Naive thymus-derived CD4-positive, alpha-beta T cell (primary cell): ENCODE data around the gene GAMT. TPM values are rescaled to one million over a fixed set of nuclear protein-coding genes. Genes with fewer than 3 reads are reported as not detected.

Source experiments
- ATAC-seq: fragments of 150-1000 bp; cut with Tn5 transposase; 2 replicates; pipeline ENCODE4 v1.10.0; 2021; ENCODE audit warnings: mild to moderate bottlenecking, moderate library complexity
- CTCF ChIA-PET: fragments of 350-600 bp; sonication (Branson Sonifier 250); formaldehyde crosslinking; loops from one replicate; lab custom pipeline; 2021; ENCODE audit warnings: antibody characterized with exemption; lab: Charles Lee
- POLR2A ChIA-PET: fragments of 350-600 bp; sonication (Branson Sonifier 250); formaldehyde crosslinking; loops from one replicate; lab custom pipeline; 2021; ENCODE audit warnings: antibody characterized with exemption, inconsistent platforms; lab: Charles Lee
- DNase-seq, 9 donors: peaks; one replicate each; pipeline versions ENCODE4 v3.0.0 to v3.0.0-alpha.2; 2020 to 2022; ENCODE audit warnings: mixed read lengths in 1 of 9
- H3K27ac ChIP-seq: one replicate; pipeline ENCODE4 v1.7.0; 2013; ENCODE audit warnings: mild to moderate bottlenecking, low read depth, low read length, moderate library complexity
- H3K27me3 ChIP-seq, 2 donors: one replicate each; pipeline ENCODE4 v1.7.0; 2013; ENCODE audit warnings: low read length in 2 of 2, mild to moderate bottlenecking in 2 of 2, moderate library complexity in 2 of 2; ENCODE audit not compliant: control insufficient read depth in 2 of 2, insufficient read depth in 2 of 2
- H3K36me3 ChIP-seq, 3 experiments: 1 replicate in 2 of 3; 2 replicates in 1 of 3; pipeline ENCODE4 v1.7.0; 2013; ENCODE audit warnings: low read length in 3 of 3, mild to moderate bottlenecking in 3 of 3, moderate library complexity in 1 of 3; ENCODE audit not compliant: insufficient read depth in 3 of 3, control insufficient read depth in 2 of 3
- H3K4me1 ChIP-seq, 2 donors: one replicate each; pipeline ENCODE4 v1.7.0; 2013; ENCODE audit warnings: low read length in 2 of 2, mild to moderate bottlenecking in 2 of 2, moderate library complexity in 1 of 2; ENCODE audit not compliant: control insufficient read depth in 2 of 2, insufficient read depth in 2 of 2
- H3K4me3 ChIP-seq: 2 replicates; pipeline ENCODE4 v1.7.0; 2013; ENCODE audit warnings: mild to moderate bottlenecking, low read length
- H3K9me3 ChIP-seq, 3 experiments: 1 replicate in 2 of 3; 2 replicates in 1 of 3; pipeline ENCODE4 v1.7.0; 2013; ENCODE audit warnings: low read length in 3 of 3; ENCODE audit not compliant: control insufficient read depth in 2 of 3
- H3K27ac Mint-ChIP-seq, 9 donors: one replicate each; pipeline ENCODE4 v1.8.0; 2020 to 2022; ENCODE audit warnings: mixed read lengths in 9 of 9, mild to moderate bottlenecking in 8 of 9, moderate library complexity in 5 of 9, inconsistent platforms in 2 of 9
- H3K27me3 Mint-ChIP-seq, 5 donors: one replicate each; pipeline ENCODE4 v1.8.0; 2021 to 2022; ENCODE audit warnings: mixed read lengths in 5 of 5, mild to moderate bottlenecking in 1 of 5
- H3K36me3 Mint-ChIP-seq, 5 donors: one replicate each; pipeline ENCODE4 v1.8.0; 2020 to 2022; ENCODE audit warnings: mixed read lengths in 5 of 5, mild to moderate bottlenecking in 3 of 5, inconsistent platforms in 1 of 5
- H3K4me1 Mint-ChIP-seq, 7 donors: one replicate each; pipeline ENCODE4 v1.8.0; 2020 to 2022; ENCODE audit warnings: mixed read lengths in 7 of 7, mild to moderate bottlenecking in 3 of 7, inconsistent platforms in 1 of 7
- H3K4me3 Mint-ChIP-seq, 10 donors: one replicate each; pipeline ENCODE4 v1.8.0; 2020 to 2022; ENCODE audit warnings: mild to moderate bottlenecking in 10 of 10, mixed read lengths in 10 of 10, moderate library complexity in 6 of 10, inconsistent platforms in 2 of 10
- H3K9me3 Mint-ChIP-seq, 11 donors: one replicate each; pipeline ENCODE4 v1.8.0; 2020 to 2022; ENCODE audit warnings: mixed read lengths in 11 of 11, mild to moderate bottlenecking in 4 of 11, inconsistent platforms in 1 of 11, moderate library complexity in 1 of 11
- intact Hi-C, 2 donors: fragments of 100-400 bp; cut with micrococcal nuclease; formaldehyde crosslinking; loops; one replicate each; pipeline ENCODE4 v1.15.1; 2023
- polyA plus RNA-seq, 2 donors: library from polyadenylated mRNA; unstranded; fragments of 300-500 nt; fragmentation: Illumina TruSeq; gene quantifications; one replicate each; pipeline ENCODE4 v1.2.3, GENCODE V29; 2021
- total RNA-seq, 6 experiments: library from RNA in 5 of 6; stranded (reverse) in 5 of 6; gene quantifications; 1 replicate in 5 of 6; 2 replicates in 1 of 6; pipeline ENCODE4 v1.2.3 and lab custom pipeline; 2021 to 2026

GAMT gene
- total and polyA plus RNA-seq, 7 experiments from 2014 or later: 10.9 to 32.3 (median 22.8) TPM

DNA sequence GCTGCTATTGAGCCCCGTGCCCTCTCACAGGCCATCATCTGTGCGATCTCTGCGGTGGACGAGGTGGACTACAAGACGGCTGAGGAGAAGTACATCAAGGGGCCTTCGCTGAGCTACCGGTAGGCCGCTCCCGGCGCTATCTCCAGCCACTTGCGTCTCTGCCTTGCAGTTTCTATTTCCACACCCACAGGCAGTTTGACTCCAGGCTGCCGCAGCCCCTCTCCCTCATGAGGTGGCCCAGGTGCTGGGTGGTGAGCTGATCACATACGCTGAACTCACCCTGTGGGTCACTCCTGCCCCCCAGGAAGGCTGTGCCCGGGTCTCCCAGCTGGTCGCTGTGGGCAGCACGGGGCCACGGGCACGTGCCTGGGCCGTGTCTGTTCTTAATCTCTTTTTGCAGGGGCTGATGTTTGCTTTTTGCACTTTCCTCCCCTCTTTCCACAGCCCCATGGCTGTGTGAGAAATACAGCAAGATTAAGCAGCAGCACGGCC lies 28.3 kb downstream of the GAMT start:
- Histone ChIP-seq H3K4me3 (no peak overlapping the region), H3K9me3 (no peaks in the 10 kb centered on the region), H3K4me1 (no peaks in the 10 kb centered on the region), H3K27ac (no peak overlapping the region), H3K36me3 (peaks cover 0 to 54% (median 0%) of the 10 kb centered on the region in 3 experiments), H3K27me3 (no peaks in the 10 kb centered on the region)
- CTCF ChIA-PET: interaction anchor here (1.1 to 1.7 kb wide), 2 partner anchors 104 to 129 kb away, joined by 4 to 8 read pairs; partner anchors contain the start of gene CIRBP
- Mint-ChIP-seq H3K27me3 (no peaks in the 10 kb centered on the region), H3K27ac (no peak overlapping the region), H3K36me3 (peaks cover 0 to 15% (median 0%) of the 10 kb centered on the region in 5 donors), H3K4me1 (peaks cover 0 to 4% (median 0%) of the 10 kb centered on the region in 7 donors), H3K4me3 (no peak overlapping the region), H3K9me3 (no peaks in the 10 kb centered on the region)
- POLR2A ChIA-PET: interaction anchor here (0.6 kb wide), 1 partner anchor 100 kb away, joined by 3 read pairs; no protein-coding TSS in a partner anchor
- DNase-seq: no peak
- intact Hi-C loops: no loop called here
- no peak for ATAC-seq

DNA sequence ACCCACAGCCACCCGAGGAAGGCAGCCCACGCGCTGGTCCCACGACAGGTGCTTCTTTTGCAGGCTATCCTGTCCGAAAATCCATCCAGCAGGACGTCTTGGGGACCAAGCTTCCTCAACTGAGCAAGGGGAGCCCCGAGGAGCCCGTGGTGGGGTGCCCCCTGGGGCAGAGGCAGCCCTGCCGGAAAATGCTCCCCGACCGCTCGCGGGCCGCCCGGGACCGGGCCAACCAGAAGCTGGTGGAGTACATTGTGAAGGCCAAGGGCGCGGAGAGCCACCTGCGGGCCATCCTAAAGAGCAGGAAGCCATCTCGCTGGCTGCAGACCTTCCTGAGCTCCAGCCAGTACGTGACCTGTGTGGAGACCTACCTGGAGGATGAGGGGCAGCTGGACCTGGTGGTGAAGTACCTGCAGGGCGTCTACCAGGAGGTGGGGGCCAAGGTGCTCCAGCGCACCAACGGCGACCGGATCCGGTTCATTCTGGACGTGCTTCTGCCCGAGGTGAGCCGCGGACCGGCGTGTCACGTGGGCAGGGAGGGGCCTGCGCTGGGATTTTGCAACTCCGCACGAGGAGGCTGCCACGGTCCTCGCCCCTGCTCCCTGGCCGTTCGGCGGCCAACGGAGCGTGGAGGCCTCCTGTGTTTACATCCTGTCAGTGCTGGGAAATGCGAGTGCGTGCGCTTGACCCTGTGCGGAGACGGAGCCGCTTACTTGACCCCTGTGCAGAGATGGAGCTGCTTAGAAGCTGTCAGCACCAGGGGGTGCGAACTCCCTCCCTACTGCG lies 30.6 kb downstream of the GAMT start:
- no peaks in the 10 kb centered on the region for H3K27me3 ChIP-seq
- DNase-seq (no peak), ATAC-seq (no peak)
- no peak overlapping the region for H3K4me3 ChIP-seq
- no peak overlapping the region for H3K27ac Mint-ChIP-seq
- H3K4me1 Mint-ChIP-seq: peaks cover 0 to 2% (median 0%) of the 10 kb centered on the region in 7 donors
- CTCF ChIA-PET: no interaction called here
- POLR2A ChIA-PET: no interaction called here
- H3K9me3 Mint-ChIP-seq: no peaks in the 10 kb centered on the region
- H3K27ac ChIP-seq: no peak overlapping the region
- peaks cover 0 to 15% (median 0%) of the 10 kb centered on the region in 5 donors for H3K36me3 Mint-ChIP-seq
- H3K4me3 Mint-ChIP-seq: no peak overlapping the region
- intact Hi-C loops: no loop called here
- no peaks in the 10 kb centered on the region for H3K4me1 ChIP-seq
- H3K36me3 ChIP-seq: peaks cover 0 to 62% (median 0%) of the 10 kb centered on the region in 3 experiments
- H3K27me3 Mint-ChIP-seq: no peaks in the 10 kb centered on the region
- H3K9me3 ChIP-seq: no peaks in the 10 kb centered on the region

DNA sequence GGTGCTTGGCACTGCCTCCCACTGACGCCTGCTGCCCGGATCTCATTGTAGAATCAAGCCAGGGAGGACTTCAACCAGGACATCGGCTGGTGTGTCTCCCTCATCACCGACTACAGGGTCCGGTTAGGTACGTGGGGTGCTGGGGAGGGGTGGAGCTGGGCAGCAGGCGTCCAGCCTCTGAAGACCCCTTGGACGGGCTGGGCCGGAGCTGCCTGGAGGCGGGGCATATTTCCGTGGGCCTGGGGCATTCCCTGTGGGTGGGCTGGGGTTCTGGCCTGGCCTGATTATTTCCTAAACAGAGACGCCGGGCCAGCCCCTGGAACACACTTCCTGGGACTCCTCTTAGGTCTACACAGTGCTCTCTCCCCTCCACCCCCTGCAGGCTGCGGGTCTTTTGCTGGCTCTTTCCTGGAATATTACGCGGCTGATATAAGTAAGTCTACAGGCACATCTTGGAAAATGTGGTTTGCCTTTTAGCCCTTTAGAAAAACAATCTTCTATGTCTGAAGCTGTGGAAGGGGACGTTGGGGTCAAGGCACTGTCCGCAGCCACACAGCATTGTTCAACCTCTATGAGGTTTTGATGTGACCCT lies 32.0 kb downstream of the GAMT start:
- intact Hi-C loops: no loop called here
- H3K4me1 Mint-ChIP-seq: peaks cover 3 to 8% (median 4%) of the 10 kb centered on the region in 7 donors
- ChIA-PET POLR2A (no interaction called here), CTCF (no interaction called here)
- no peak for ATAC-seq
- no peaks in the 10 kb centered on the region for H3K27me3 Mint-ChIP-seq
- no peak overlapping the region for H3K4me3 Mint-ChIP-seq
- no peaks in the 10 kb centered on the region for H3K27me3 ChIP-seq
- H3K4me1 ChIP-seq: no peaks in the 10 kb centered on the region
- no peaks in the 10 kb centered on the region for H3K9me3 Mint-ChIP-seq
- H3K36me3 Mint-ChIP-seq: peaks cover 0 to 13% (median 0%) of the 10 kb centered on the region in 5 donors
- no peaks in the 10 kb centered on the region for H3K9me3 ChIP-seq
- no peak overlapping the region for H3K4me3 ChIP-seq
- no peak overlapping the region for H3K27ac ChIP-seq
- H3K27ac Mint-ChIP-seq: no peak overlapping the region
- peaks cover 0 to 63% (median 0%) of the 10 kb centered on the region in 3 experiments for H3K36me3 ChIP-seq
- DNase-seq: no peak

DNA sequence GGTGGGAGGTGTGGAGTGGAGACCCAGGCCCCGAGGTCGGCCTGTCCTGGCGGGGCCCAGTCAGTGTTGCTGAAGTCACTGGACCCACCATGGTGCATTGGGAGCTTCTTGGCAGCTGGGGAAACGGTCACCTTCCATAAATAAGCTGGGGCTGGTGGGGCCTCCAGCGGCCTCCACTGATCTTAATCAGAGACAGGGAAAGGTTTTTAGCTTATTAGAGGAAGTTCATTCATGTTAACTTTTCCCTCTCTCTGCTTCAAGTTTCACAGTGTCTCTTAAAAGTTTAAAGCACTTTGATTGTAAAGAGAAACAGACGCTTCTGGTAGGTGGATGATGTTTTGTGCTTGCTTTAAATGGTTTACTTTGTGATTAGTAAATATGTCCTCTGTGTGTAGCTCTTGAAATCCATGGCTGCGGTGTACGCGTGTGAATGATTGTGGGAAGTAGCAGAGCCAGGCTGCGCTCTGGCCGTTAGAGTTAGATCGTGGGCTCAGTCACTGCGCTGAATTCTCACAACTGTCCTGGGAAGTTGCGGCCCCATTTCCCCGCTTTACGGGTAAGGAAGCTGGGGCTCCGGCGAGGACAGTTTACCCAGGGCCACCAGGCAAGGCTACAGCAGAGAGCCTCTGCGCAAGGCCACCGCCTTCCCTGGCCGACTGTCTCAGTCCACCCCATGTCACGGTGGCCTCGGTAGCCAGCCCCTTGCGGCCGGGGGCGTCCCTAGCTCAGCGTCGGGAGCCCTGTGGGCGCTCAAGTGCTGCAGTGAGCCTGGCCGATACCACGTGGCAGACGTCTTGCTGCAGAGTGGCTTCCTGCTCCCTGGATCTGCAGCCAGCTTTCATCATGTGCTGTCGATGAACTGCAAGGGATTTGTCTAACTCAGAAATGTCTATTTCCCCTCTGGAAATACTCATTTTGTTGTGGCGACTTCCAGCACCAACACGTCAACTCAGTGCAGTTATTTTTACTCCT lies 34.2 kb downstream of the GAMT start:
- Mint-ChIP-seq H3K27ac (peak overlapping the region in 1 of 9 donors; percentile 46), H3K4me1 (peaks cover 15 to 27% (median 23%) of the 10 kb centered on the region in 7 donors), H3K9me3 (no peaks in the 10 kb centered on the region), H3K27me3 (no peaks in the 10 kb centered on the region), H3K36me3 (peaks cover 0 to 15% (median 0%) of the 10 kb centered on the region in 5 donors), H3K4me3 (no peak overlapping the region)
- POLR2A ChIA-PET: interaction anchor here (0.8 kb wide), 1 partner anchor 13 kb away, joined by 3 read pairs; a partner anchor contains a TSS
- ATAC-seq (no peak), DNase-seq (no peak)
- Histone ChIP-seq H3K9me3 (no peaks in the 10 kb centered on the region), H3K36me3 (peaks cover 0 to 54% (median 0%) of the 10 kb centered on the region in 3 experiments), H3K4me1 (peaks cover 3 to 13% of the 10 kb centered on the region in 2 donors), H3K4me3 (no peak overlapping the region), H3K27ac (no peak overlapping the region), H3K27me3 (no peaks in the 10 kb centered on the region)
- intact Hi-C loops: no loop called here
- CTCF ChIA-PET: no interaction called here

DNA sequence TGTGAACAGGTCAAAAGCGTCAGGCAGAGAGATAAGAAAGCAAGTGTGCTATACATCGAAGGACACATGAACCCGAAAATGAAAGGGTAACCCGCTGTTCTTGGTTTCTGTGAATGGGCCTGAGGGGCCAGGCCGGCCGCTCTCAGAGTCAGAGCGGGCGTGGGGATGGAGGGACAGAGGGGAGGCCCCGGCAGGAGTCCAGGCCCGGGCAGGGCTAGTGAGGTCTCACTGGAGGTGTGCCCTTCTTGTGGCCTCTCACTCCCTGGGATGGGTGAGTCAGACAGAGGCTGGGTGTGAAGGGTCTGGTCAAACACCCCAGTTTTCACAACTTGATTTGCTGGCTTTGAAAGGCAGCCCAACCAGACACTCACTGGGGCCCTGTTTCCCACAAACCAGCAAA lies 35.0 kb downstream of the GAMT start:
- Mint-ChIP-seq H3K4me3 (no peak overlapping the region), H3K36me3 (peaks cover 2 to 21% (median 4%) of the 10 kb centered on the region in 5 donors), H3K27me3 (no peaks in the 10 kb centered on the region), H3K27ac (no peak overlapping the region), H3K4me1 (peaks cover 18 to 30% (median 26%) of the 10 kb centered on the region in 7 donors), H3K9me3 (no peaks in the 10 kb centered on the region)
- Histone ChIP-seq H3K9me3 (no peaks in the 10 kb centered on the region), H3K27ac (no peak overlapping the region), H3K27me3 (no peaks in the 10 kb centered on the region), H3K36me3 (peaks cover 0 to 60% (median 0%) of the 10 kb centered on the region in 3 experiments), H3K4me1 (peaks cover 3 to 13% of the 10 kb centered on the region in 2 donors), H3K4me3 (no peak overlapping the region)
- ChIA-PET CTCF (interaction anchor here (1.2 kb wide), 1 partner anchor 77 kb away, joined by 5 read pairs; no protein-coding TSS in a partner anchor), POLR2A (no interaction called here)
- no peak for ATAC-seq
- DNase-seq: no peak
- intact Hi-C loops: no loop called here
